Naive thymus-derived CD8-positive, alpha-beta T cell (primary cell): ENCODE data around the gene ADAMTS12. TPM values are rescaled to one million over a fixed set of nuclear protein-coding genes. Genes with fewer than 3 reads are reported as not detected.
A peak's percentile ranks its signal among the peaks of the same experiment; 100 is the strongest.

Experiments used
- ATAC-seq, 2 donors: fragments of 150-1000 bp; cut with Tn5 transposase in 1 of 2; sonication (Bioruptor Pico), chemical (Tn5 transposase) in 1 of 2; 1 replicate in 1 of 2; 2 replicates in 1 of 2; pipeline ENCODE4 v1.10.0; 2021; ENCODE audit warnings: mild to moderate bottlenecking in 2 of 2, moderate library complexity in 2 of 2
- POLR2A ChIA-PET: fragments of 350-600 bp; sonication (Branson Sonifier 250); formaldehyde crosslinking; loops from one replicate; lab custom pipeline; 2021; ENCODE audit warnings: antibody characterized with exemption; lab: Charles Lee
- DNase-seq, 10 donors: peaks; one replicate each; pipeline versions ENCODE4 v3.0.0 to v3.0.0-alpha.2; 2020 to 2022
- H3K27ac Mint-ChIP-seq, 10 donors: one replicate each; pipeline ENCODE4 v1.8.0; 2020 to 2022; ENCODE audit warnings: mild to moderate bottlenecking in 10 of 10, mixed read lengths in 10 of 10, moderate library complexity in 4 of 10, inconsistent platforms in 1 of 10
- H3K27me3 Mint-ChIP-seq, 5 donors: one replicate each; pipeline ENCODE4 v1.8.0; 2021 to 2022; ENCODE audit warnings: mixed read lengths in 5 of 5
- H3K36me3 Mint-ChIP-seq, 3 donors: one replicate each; pipeline ENCODE4 v1.8.0; 2020 to 2022; ENCODE audit warnings: mixed read lengths in 3 of 3, mild to moderate bottlenecking in 2 of 3, inconsistent platforms in 1 of 3
- H3K4me1 Mint-ChIP-seq, 4 donors: one replicate each; pipeline ENCODE4 v1.8.0; 2021 to 2022; ENCODE audit warnings: mixed read lengths in 4 of 4
- H3K4me3 Mint-ChIP-seq, 10 donors: one replicate each; pipeline ENCODE4 v1.8.0; 2020 to 2022; ENCODE audit warnings: mild to moderate bottlenecking in 10 of 10, mixed read lengths in 10 of 10, moderate library complexity in 6 of 10, inconsistent platforms in 1 of 10
- H3K9me3 Mint-ChIP-seq, 9 donors: one replicate each; pipeline ENCODE4 v1.8.0; 2020 to 2022; ENCODE audit warnings: mixed read lengths in 9 of 9, mild to moderate bottlenecking in 3 of 9, inconsistent platforms in 1 of 9, moderate library complexity in 1 of 9
- polyA plus RNA-seq, 3 donors: library from polyadenylated mRNA; unstranded; fragments of 300-500 nt; fragmentation: Illumina TruSeq; gene quantifications; one replicate each; pipeline ENCODE4 v1.2.3, GENCODE V29; 2021
- total RNA-seq, 8 experiments: library from RNA in 2 of 8; stranded (reverse) in 2 of 8; gene quantifications; one replicate each; pipeline ENCODE4 v1.2.3 and lab custom pipeline; 2021 to 2026

ADAMTS12 gene
- total and polyA plus RNA-seq, 5 experiments from 2014 or later, result 0.05 TPM; not detected in 4

GRCh38 chr5:33601881-33602280, 289.9 kb downstream of the ADAMTS12 start:
- Mint-ChIP-seq H3K27me3 (peaks cover 0 to 13% (median 2%) of the 10 kb centered on the region in 5 donors), H3K4me1 (no peaks in the 10 kb centered on the region), H3K9me3 (no peaks in the 10 kb centered on the region), H3K36me3 (no peaks in the 10 kb centered on the region), H3K4me3 (no peak overlapping the region), H3K27ac (no peak overlapping the region)
- POLR2A ChIA-PET, result no interaction called here
- no peak for DNase-seq
- no peak for ATAC-seq

- peaks cover 0 to 12% (median 3%) of the 10 kb centered on the region in 5 donors for H3K27me3 Mint-ChIP-seq
- H3K4me1 Mint-ChIP-seq, result no peaks in the 10 kb centered on the region
- DNase-seq (no peak), ATAC-seq (no peak)
- no peak overlapping the region for H3K4me3 Mint-ChIP-seq
- POLR2A ChIA-PET, result no interaction called here
- no peaks in the 10 kb centered on the region for H3K9me3 Mint-ChIP-seq
- peak overlapping the region in 1 of 10 donors; percentile 64 for H3K27ac Mint-ChIP-seq
- H3K36me3 Mint-ChIP-seq, result no peaks in the 10 kb centered on the region
These were observed 296.5 kb downstream of the ADAMTS12 start for GRCh38 chr5:33595303-33595702.

- Mint-ChIP-seq H3K27me3 (peaks cover 0 to 12% (median 3%) of the 10 kb centered on the region in 5 donors), H3K27ac (no peak overlapping the region), H3K4me1 (no peaks in the 10 kb centered on the region), H3K9me3 (no peaks in the 10 kb centered on the region), H3K4me3 (no peak overlapping the region), H3K36me3 (no peaks in the 10 kb centered on the region)
- ATAC-seq (no peak), DNase-seq (no peak)
- POLR2A ChIA-PET, result no interaction called here
These were observed 297.8 kb downstream of the ADAMTS12 start for GRCh38 chr5:33594006-33594405.

- POLR2A ChIA-PET, result no interaction called here
- H3K27me3 Mint-ChIP-seq, result peaks cover 0 to 12% (median 3%) of the 10 kb centered on the region in 5 donors
- H3K9me3 Mint-ChIP-seq, result no peaks in the 10 kb centered on the region
- H3K27ac Mint-ChIP-seq, result no peak overlapping the region
- DNase-seq, result no peak
- no peak for ATAC-seq
- no peak overlapping the region for H3K4me3 Mint-ChIP-seq
- no peaks in the 10 kb centered on the region for H3K4me1 Mint-ChIP-seq
- H3K36me3 Mint-ChIP-seq, result no peaks in the 10 kb centered on the region
These were observed 299.5 kb downstream of the ADAMTS12 start for GRCh38 chr5:33592245-33592644.

- Mint-ChIP-seq H3K27me3 (peaks cover 0 to 5% (median 0%) of the 10 kb centered on the region in 5 donors), H3K27ac (no peak overlapping the region), H3K9me3 (no peaks in the 10 kb centered on the region), H3K4me3 (no peak overlapping the region), H3K4me1 (no peaks in the 10 kb centered on the region), H3K36me3 (no peaks in the 10 kb centered on the region)
- ATAC-seq, result no peak
- DNase-seq, result peak in 6 of 10 donors; percentile 1 to 34 (median 14)
- POLR2A ChIA-PET, result no interaction called here
These were observed 303.0 kb downstream of the ADAMTS12 start for GRCh38 chr5:33588654-33589372.

- ATAC-seq (no peak), DNase-seq (no peak)
- Mint-ChIP-seq H3K4me3 (no peak overlapping the region), H3K27me3 (peaks cover 0 to 6% (median 3%) of the 10 kb centered on the region in 5 donors), H3K9me3 (peaks cover 0 to 3% (median 0%) of the 10 kb centered on the region in 9 donors), H3K4me1 (no peaks in the 10 kb centered on the region), H3K27ac (no peak overlapping the region), H3K36me3 (no peaks in the 10 kb centered on the region)
- POLR2A ChIA-PET, result no interaction called here
These were observed 308.5 kb downstream of the ADAMTS12 start for GRCh38 chr5:33583332-33583731.

- H3K27ac Mint-ChIP-seq, result no peak overlapping the region
- H3K9me3 Mint-ChIP-seq, result peaks cover 0 to 3% (median 0%) of the 10 kb centered on the region in 9 donors
- H3K4me3 Mint-ChIP-seq, result no peak overlapping the region
- ATAC-seq (no peak), DNase-seq (no peak)
- peaks cover 0 to 6% (median 3%) of the 10 kb centered on the region in 5 donors for H3K27me3 Mint-ChIP-seq
- POLR2A ChIA-PET, result no interaction called here
- no peaks in the 10 kb centered on the region for H3K36me3 Mint-ChIP-seq
- no peaks in the 10 kb centered on the region for H3K4me1 Mint-ChIP-seq
These were observed 309.4 kb downstream of the ADAMTS12 start for GRCh38 chr5:33582417-33582816.

- DNase-seq (no peak), ATAC-seq (no peak)
- Mint-ChIP-seq H3K36me3 (no peaks in the 10 kb centered on the region), H3K9me3 (peaks cover 0 to 3% (median 0%) of the 10 kb centered on the region in 9 donors), H3K27me3 (peaks cover 0 to 6% (median 3%) of the 10 kb centered on the region in 5 donors), H3K4me3 (no peak overlapping the region), H3K4me1 (no peaks in the 10 kb centered on the region), H3K27ac (no peak overlapping the region)
- POLR2A ChIA-PET, result no interaction called here
These were observed 312.0 kb downstream of the ADAMTS12 start for GRCh38 chr5:33579789-33580188.

- DNase-seq, result no peak
- Mint-ChIP-seq H3K27me3 (peaks cover 0 to 6% (median 3%) of the 10 kb centered on the region in 5 donors), H3K9me3 (peaks cover 0 to 3% (median 0%) of the 10 kb centered on the region in 9 donors), H3K4me1 (no peaks in the 10 kb centered on the region), H3K36me3 (no peaks in the 10 kb centered on the region), H3K4me3 (no peak overlapping the region), H3K27ac (no peak overlapping the region)
- POLR2A ChIA-PET, result no interaction called here
- no peak for ATAC-seq
These were observed 312.6 kb downstream of the ADAMTS12 start for GRCh38 chr5:33579152-33579551.

GRCh38 chr5:33576726-33577590, 314.8 kb downstream of the ADAMTS12 start:
- no peak for ATAC-seq
- Mint-ChIP-seq H3K9me3 (peaks cover 0 to 3% (median 0%) of the 10 kb centered on the region in 9 donors), H3K4me3 (no peak overlapping the region), H3K4me1 (no peaks in the 10 kb centered on the region), H3K36me3 (no peaks in the 10 kb centered on the region), H3K27me3 (peaks cover 0 to 6% (median 3%) of the 10 kb centered on the region in 5 donors), H3K27ac (no peak overlapping the region)
- POLR2A ChIA-PET, result no interaction called here
- no peak for DNase-seq

GRCh38 chr5:33565324-33565723, 326.5 kb downstream of the ADAMTS12 start:
- ATAC-seq (no peak), DNase-seq (no peak)
- no peak overlapping the region for H3K4me3 Mint-ChIP-seq
- peaks cover 0 to 5% (median 0%) of the 10 kb centered on the region in 3 donors for H3K36me3 Mint-ChIP-seq
- peaks cover 0 to 25% (median 7%) of the 10 kb centered on the region in 5 donors for H3K27me3 Mint-ChIP-seq
- POLR2A ChIA-PET, result interaction anchor here (0.6 kb wide), 1 partner anchor 120 kb away, joined by 3 read pairs; no protein-coding TSS in a partner anchor
- peaks cover 0 to 6% (median 0%) of the 10 kb centered on the region in 9 donors for H3K9me3 Mint-ChIP-seq
- no peak overlapping the region for H3K27ac Mint-ChIP-seq
- H3K4me1 Mint-ChIP-seq, result no peaks in the 10 kb centered on the region

GRCh38 chr5:33563983-33564908, 327.5 kb downstream of the ADAMTS12 start:
- POLR2A ChIA-PET, result no interaction called here
- Mint-ChIP-seq H3K27ac (no peak overlapping the region), H3K9me3 (no peaks in the 10 kb centered on the region), H3K27me3 (peaks cover 0 to 25% (median 5%) of the 10 kb centered on the region in 5 donors), H3K4me3 (no peak overlapping the region), H3K36me3 (no peaks in the 10 kb centered on the region), H3K4me1 (no peaks in the 10 kb centered on the region)
- DNase-seq (no peak), ATAC-seq (no peak)
